Naive thymus-derived CD4-positive, alpha-beta T cell (primary cell): ENCODE data around the gene ADAP1. TPM values are rescaled to one million over a fixed set of nuclear protein-coding genes. Genes with fewer than 3 reads are reported as not detected.

Source experiments
- ATAC-seq: fragments of 150-1000 bp; cut with Tn5 transposase; 2 replicates; pipeline ENCODE4 v1.10.0; 2021; ENCODE audit warnings: mild to moderate bottlenecking, moderate library complexity
- CTCF ChIA-PET: fragments of 350-600 bp; sonication (Branson Sonifier 250); formaldehyde crosslinking; loops from one replicate; lab custom pipeline; 2021; ENCODE audit warnings: antibody characterized with exemption; lab: Charles Lee
- POLR2A ChIA-PET: fragments of 350-600 bp; sonication (Branson Sonifier 250); formaldehyde crosslinking; loops from one replicate; lab custom pipeline; 2021; ENCODE audit warnings: antibody characterized with exemption, inconsistent platforms; lab: Charles Lee
- DNase-seq, 9 donors: peaks; one replicate each; pipeline versions ENCODE4 v3.0.0 to v3.0.0-alpha.2; 2020 to 2022; ENCODE audit warnings: mixed read lengths in 1 of 9
- H3K27ac ChIP-seq: one replicate; pipeline ENCODE4 v1.7.0; 2013; ENCODE audit warnings: mild to moderate bottlenecking, low read depth, low read length, moderate library complexity
- H3K27me3 ChIP-seq, 2 donors: one replicate each; pipeline ENCODE4 v1.7.0; 2013; ENCODE audit warnings: low read length in 2 of 2, mild to moderate bottlenecking in 2 of 2, moderate library complexity in 2 of 2; ENCODE audit not compliant: control insufficient read depth in 2 of 2, insufficient read depth in 2 of 2
- H3K36me3 ChIP-seq, 3 experiments: 1 replicate in 2 of 3; 2 replicates in 1 of 3; pipeline ENCODE4 v1.7.0; 2013; ENCODE audit warnings: low read length in 3 of 3, mild to moderate bottlenecking in 3 of 3, moderate library complexity in 1 of 3; ENCODE audit not compliant: insufficient read depth in 3 of 3, control insufficient read depth in 2 of 3
- H3K4me1 ChIP-seq, 2 donors: one replicate each; pipeline ENCODE4 v1.7.0; 2013; ENCODE audit warnings: low read length in 2 of 2, mild to moderate bottlenecking in 2 of 2, moderate library complexity in 1 of 2; ENCODE audit not compliant: control insufficient read depth in 2 of 2, insufficient read depth in 2 of 2
- H3K4me3 ChIP-seq: 2 replicates; pipeline ENCODE4 v1.7.0; 2013; ENCODE audit warnings: mild to moderate bottlenecking, low read length
- H3K9me3 ChIP-seq, 3 experiments: 1 replicate in 2 of 3; 2 replicates in 1 of 3; pipeline ENCODE4 v1.7.0; 2013; ENCODE audit warnings: low read length in 3 of 3; ENCODE audit not compliant: control insufficient read depth in 2 of 3
- H3K27ac Mint-ChIP-seq, 9 donors: one replicate each; pipeline ENCODE4 v1.8.0; 2020 to 2022; ENCODE audit warnings: mixed read lengths in 9 of 9, mild to moderate bottlenecking in 8 of 9, moderate library complexity in 5 of 9, inconsistent platforms in 2 of 9
- H3K27me3 Mint-ChIP-seq, 5 donors: one replicate each; pipeline ENCODE4 v1.8.0; 2021 to 2022; ENCODE audit warnings: mixed read lengths in 5 of 5, mild to moderate bottlenecking in 1 of 5
- H3K36me3 Mint-ChIP-seq, 5 donors: one replicate each; pipeline ENCODE4 v1.8.0; 2020 to 2022; ENCODE audit warnings: mixed read lengths in 5 of 5, mild to moderate bottlenecking in 3 of 5, inconsistent platforms in 1 of 5
- H3K4me1 Mint-ChIP-seq, 7 donors: one replicate each; pipeline ENCODE4 v1.8.0; 2020 to 2022; ENCODE audit warnings: mixed read lengths in 7 of 7, mild to moderate bottlenecking in 3 of 7, inconsistent platforms in 1 of 7
- H3K4me3 Mint-ChIP-seq, 10 donors: one replicate each; pipeline ENCODE4 v1.8.0; 2020 to 2022; ENCODE audit warnings: mild to moderate bottlenecking in 10 of 10, mixed read lengths in 10 of 10, moderate library complexity in 6 of 10, inconsistent platforms in 2 of 10
- H3K9me3 Mint-ChIP-seq, 11 donors: one replicate each; pipeline ENCODE4 v1.8.0; 2020 to 2022; ENCODE audit warnings: mixed read lengths in 11 of 11, mild to moderate bottlenecking in 4 of 11, inconsistent platforms in 1 of 11, moderate library complexity in 1 of 11
- intact Hi-C, 2 donors: fragments of 100-400 bp; cut with micrococcal nuclease; formaldehyde crosslinking; loops; one replicate each; pipeline ENCODE4 v1.15.1; 2023
- polyA plus RNA-seq, 2 donors: library from polyadenylated mRNA; unstranded; fragments of 300-500 nt; fragmentation: Illumina TruSeq; gene quantifications; one replicate each; pipeline ENCODE4 v1.2.3, GENCODE V29; 2021
- total RNA-seq, 6 experiments: library from RNA in 5 of 6; stranded (reverse) in 5 of 6; gene quantifications; 1 replicate in 5 of 6; 2 replicates in 1 of 6; pipeline ENCODE4 v1.2.3 and lab custom pipeline; 2021 to 2026

Gene ADAP1
- total and polyA plus RNA-seq, 7 experiments from 2014 or later, result 3.8 to 68.6 (median 8.7) TPM

GRCh38 chr7:953547-954327 lies 743 bp downstream of the ADAP1 start:
- Mint-ChIP-seq H3K4me1 (peaks cover 0 to 14% (median 0%) of the 10 kb centered on the region in 7 donors), H3K27me3 (peaks cover 0 to 13% (median 8%) of the 10 kb centered on the region in 5 donors), H3K27ac (no peak overlapping the region), H3K9me3 (no peaks in the 10 kb centered on the region), H3K4me3 (peak overlapping the region in 4 of 10 donors; percentile 10 to 62 (median 44)), H3K36me3 (peaks cover 0 to 2% (median 0%) of the 10 kb centered on the region in 5 donors)
- intact Hi-C loops, result loop anchor here (1.0 to 5.0 kb wide), 5 partner anchors 30 to 631 kb away; no protein-coding TSS in a partner anchor
- ATAC-seq, result peak; percentile 50
- H3K36me3 ChIP-seq, result no peaks in the 10 kb centered on the region
- CTCF ChIA-PET, result interaction anchor here (0.6 to 1.0 kb wide), 2 partner anchors 46 kb away, joined by 3 read pairs; no protein-coding TSS in a partner anchor
- H3K27ac ChIP-seq, result no peak overlapping the region
- no peaks in the 10 kb centered on the region for H3K4me1 ChIP-seq
- no peaks in the 10 kb centered on the region for H3K27me3 ChIP-seq
- POLR2A ChIA-PET, result no interaction called here
- peak in 1 of 9 donors; percentile 49 for DNase-seq
- H3K9me3 ChIP-seq, result no peaks in the 10 kb centered on the region
- no peak overlapping the region for H3K4me3 ChIP-seq

GRCh38 chr7:952548-953441 lies 1.7 kb downstream of the ADAP1 start:
- no peak for DNase-seq
- Histone ChIP-seq H3K36me3 (no peaks in the 10 kb centered on the region), H3K27me3 (no peaks in the 10 kb centered on the region), H3K27ac (no peak overlapping the region), H3K4me3 (no peak overlapping the region), H3K4me1 (no peaks in the 10 kb centered on the region), H3K9me3 (no peaks in the 10 kb centered on the region)
- ChIA-PET CTCF (interaction anchor here (0.8 to 1.0 kb wide), 2 partner anchors 20 to 45 kb away, joined by 3 to 5 read pairs; no protein-coding TSS in a partner anchor), POLR2A (no interaction called here)
- peaks cover 0 to 1% (median 0%) of the 10 kb centered on the region in 11 donors for H3K9me3 Mint-ChIP-seq
- peaks cover 0 to 15% (median 0%) of the 10 kb centered on the region in 7 donors for H3K4me1 Mint-ChIP-seq
- H3K36me3 Mint-ChIP-seq, result peaks cover 0 to 2% (median 0%) of the 10 kb centered on the region in 5 donors
- no peak overlapping the region for H3K27ac Mint-ChIP-seq
- ATAC-seq, result no peak
- intact Hi-C loops, result loop anchor here in 1 of 2 donors (5.0 kb wide), 2 partner anchors 180 to 630 kb away; no protein-coding TSS in a partner anchor
- H3K4me3 Mint-ChIP-seq, result peak overlapping the region in 7 of 10 donors; percentile 23 to 72 (median 52)
- H3K27me3 Mint-ChIP-seq, result peaks cover 0 to 13% (median 8%) of the 10 kb centered on the region in 5 donors

- POLR2A ChIA-PET, result no interaction called here
- intact Hi-C loops, result loop anchor here in 1 of 2 donors (5.0 kb wide), 2 partner anchors 180 to 630 kb away; no protein-coding TSS in a partner anchor
- H3K27ac Mint-ChIP-seq, result no peak overlapping the region
Measured at GRCh38 chr7:951881-952547, 2.5 kb downstream of the ADAP1 start.

GRCh38 chr7:949021-949934 lies 5.2 kb downstream of the ADAP1 start:
- peaks cover 0 to 2% (median 0%) of the 10 kb centered on the region in 5 donors for H3K36me3 Mint-ChIP-seq
- no peak overlapping the region for H3K27ac ChIP-seq
- DNase-seq, result no peak
- H3K27ac Mint-ChIP-seq, result no peak overlapping the region
- ATAC-seq, result no peak
- H3K4me1 ChIP-seq, result no peaks in the 10 kb centered on the region
- POLR2A ChIA-PET, result interaction anchor here (0.7 kb wide), 1 partner anchor 26 kb away, joined by 3 read pairs; no protein-coding TSS in a partner anchor
- H3K27me3 Mint-ChIP-seq, result peaks cover 0 to 2% (median 0%) of the 10 kb centered on the region in 5 donors
- peaks cover 0 to 1% (median 0%) of the 10 kb centered on the region in 11 donors for H3K9me3 Mint-ChIP-seq
- intact Hi-C loops, result no loop called here
- H3K4me1 Mint-ChIP-seq, result peaks cover 0 to 11% (median 0%) of the 10 kb centered on the region in 7 donors
- no peak overlapping the region for H3K4me3 ChIP-seq
- no peak overlapping the region for H3K4me3 Mint-ChIP-seq
- no peaks in the 10 kb centered on the region for H3K9me3 ChIP-seq
- H3K27me3 ChIP-seq, result no peaks in the 10 kb centered on the region
- H3K36me3 ChIP-seq, result no peaks in the 10 kb centered on the region
- CTCF ChIA-PET, result interaction anchor here (0.6 kb wide), 1 partner anchor 349 kb away, joined by 3 read pairs; no protein-coding TSS in a partner anchor

More at GRCh38 chr7:951881-952547, 2.5 kb downstream of the ADAP1 start:
- no peaks in the 10 kb centered on the region for H3K36me3 ChIP-seq
- no peak overlapping the region for H3K4me3 ChIP-seq
- H3K9me3 ChIP-seq, result no peaks in the 10 kb centered on the region
- Mint-ChIP-seq H3K27me3 (peaks cover 0 to 13% (median 8%) of the 10 kb centered on the region in 5 donors), H3K36me3 (peaks cover 0 to 2% (median 0%) of the 10 kb centered on the region in 5 donors), H3K4me3 (peak overlapping the region in 5 of 10 donors; percentile 24 to 72 (median 62)), H3K4me1 (peaks cover 0 to 17% (median 0%) of the 10 kb centered on the region in 7 donors), H3K9me3 (peaks cover 0 to 1% (median 0%) of the 10 kb centered on the region in 11 donors)
- no peaks in the 10 kb centered on the region for H3K4me1 ChIP-seq
- H3K27me3 ChIP-seq, result no peaks in the 10 kb centered on the region
- ATAC-seq, result no peak
- no peak overlapping the region for H3K27ac ChIP-seq
- CTCF ChIA-PET, result interaction anchor here (0.8 kb wide), 1 partner anchor 21 kb away, joined by 5 read pairs; no protein-coding TSS in a partner anchor
- no peak for DNase-seq

GRCh38 chr7:947391-948210 lies 6.9 kb downstream of the ADAP1 start:
- H3K27me3 Mint-ChIP-seq, result peaks cover 0 to 2% (median 0%) of the 10 kb centered on the region in 5 donors
- ChIA-PET CTCF (no interaction called here), POLR2A (no interaction called here)
- DNase-seq, result no peak
- no peak overlapping the region for H3K4me3 Mint-ChIP-seq
- Histone ChIP-seq H3K27ac (no peak overlapping the region), H3K4me1 (no peaks in the 10 kb centered on the region), H3K4me3 (no peak overlapping the region), H3K27me3 (no peaks in the 10 kb centered on the region), H3K36me3 (no peaks in the 10 kb centered on the region), H3K9me3 (no peaks in the 10 kb centered on the region)
- peaks cover 0 to 1% (median 0%) of the 10 kb centered on the region in 11 donors for H3K9me3 Mint-ChIP-seq
- peaks cover 0 to 2% (median 0%) of the 10 kb centered on the region in 5 donors for H3K36me3 Mint-ChIP-seq
- intact Hi-C loops, result no loop called here
- H3K4me1 Mint-ChIP-seq, result peaks cover 0 to 11% (median 0%) of the 10 kb centered on the region in 7 donors
- no peak overlapping the region for H3K27ac Mint-ChIP-seq
- no peak for ATAC-seq
